Measurements from ENCODE around the gene ATXN1. TPM values are rescaled to one million over a fixed set of nuclear protein-coding genes. Genes with fewer than 3 reads are reported as not detected.
"Not testable (repeated sequence)": the region's sequence is repeated elsewhere in the genome, so short reads cannot be mapped to it uniquely, and the experiment has no call there.

ATXN1 gene
- total RNA-seq, 4 donors from 2014 or later: 26.4 to 46.4 (median 36.1) TPM

GRCh38 chr6:16634855-16635254 is 126.4 kb downstream of the ATXN1 start:
- ATAC-seq (ENCODE audit: low FRiP score) (no peak), DNase-seq (ENCODE audit: low spot score) (no peak)
- TF ChIP-seq CTCF (IDR thresholded peaks at IDR 0.05): no peak

- ATAC-seq (ENCODE audit: low FRiP score): no peak
- DNase-seq (ENCODE audit: low spot score): no peak
- no peak for TF ChIP-seq CTCF (IDR thresholded peaks at IDR 0.05)
Observed at GRCh38 chr6:16633961-16634360, 127.3 kb downstream of the ATXN1 start.

GRCh38 chr6:16633465-16633864 is 127.8 kb downstream of the ATXN1 start:
- no peak for TF ChIP-seq CTCF (IDR thresholded peaks at IDR 0.05)
- no peak for DNase-seq (ENCODE audit: low spot score)
- no peak for ATAC-seq (ENCODE audit: low FRiP score)

- ATAC-seq (ENCODE audit: low FRiP score): no peak
- no peak for TF ChIP-seq CTCF (IDR thresholded peaks at IDR 0.05)
- no peak for DNase-seq (ENCODE audit: low spot score)
Observed at GRCh38 chr6:16632101-16632500, 129.2 kb downstream of the ATXN1 start.

- no peak for TF ChIP-seq CTCF (IDR thresholded peaks at IDR 0.05)
- no peak for DNase-seq (ENCODE audit: low spot score)
- no peak for ATAC-seq (ENCODE audit: low FRiP score)
Observed at GRCh38 chr6:16630026-16630643, 131.1 kb downstream of the ATXN1 start.

- DNase-seq (ENCODE audit: low spot score); ATAC-seq (ENCODE audit: low FRiP score): not testable (repeated sequence)
Observed at GRCh38 chr6:16628580-16628979, 132.7 kb downstream of the ATXN1 start.

GRCh38 chr6:16626650-16627049 is 134.6 kb downstream of the ATXN1 start:
- no peak for TF ChIP-seq CTCF (IDR thresholded peaks at IDR 0.05)
- DNase-seq (ENCODE audit: low spot score) (no peak), ATAC-seq (ENCODE audit: low FRiP score) (no peak)
